Epithelial cell of esophagus (primary cell): ENCODE results near the gene ZNF554.
"Not testable (repeated sequence)": the region's sequence is repeated elsewhere in the genome, so short reads cannot be mapped to it uniquely, and the experiment has no call there.

Experiments
- DNase-seq: peaks from one replicate; pipeline ENCODE4 v3.0.0; 2010; ENCODE audit warnings: low read depth
- H3K4me3 ChIP-seq: 2 replicates; pipeline ENCODE4 v1.5.1; 2011; ENCODE audit warnings: mild to moderate bottlenecking, low read length, control low read depth
- TF ChIP-seq, protein P1 (sequence below): IDR thresholded peaks from 2 replicates; pipeline ENCODE4 v1.5.1; 2011; ENCODE audit warnings: low read depth, mild to moderate bottlenecking, low read length, control low read depth, inconsistent platforms; ENCODE audit not compliant: insufficient read depth; ENCODE audit errors: missing control alignments

The ZNF554 gene

GRCh38 chr19:2791440-2791839 lies 28.2 kb upstream of the ZNF554 start:
- no peak overlapping the region for H3K4me3 ChIP-seq
- DNase-seq = no peak
- TF ChIP-seq, protein P1, sequence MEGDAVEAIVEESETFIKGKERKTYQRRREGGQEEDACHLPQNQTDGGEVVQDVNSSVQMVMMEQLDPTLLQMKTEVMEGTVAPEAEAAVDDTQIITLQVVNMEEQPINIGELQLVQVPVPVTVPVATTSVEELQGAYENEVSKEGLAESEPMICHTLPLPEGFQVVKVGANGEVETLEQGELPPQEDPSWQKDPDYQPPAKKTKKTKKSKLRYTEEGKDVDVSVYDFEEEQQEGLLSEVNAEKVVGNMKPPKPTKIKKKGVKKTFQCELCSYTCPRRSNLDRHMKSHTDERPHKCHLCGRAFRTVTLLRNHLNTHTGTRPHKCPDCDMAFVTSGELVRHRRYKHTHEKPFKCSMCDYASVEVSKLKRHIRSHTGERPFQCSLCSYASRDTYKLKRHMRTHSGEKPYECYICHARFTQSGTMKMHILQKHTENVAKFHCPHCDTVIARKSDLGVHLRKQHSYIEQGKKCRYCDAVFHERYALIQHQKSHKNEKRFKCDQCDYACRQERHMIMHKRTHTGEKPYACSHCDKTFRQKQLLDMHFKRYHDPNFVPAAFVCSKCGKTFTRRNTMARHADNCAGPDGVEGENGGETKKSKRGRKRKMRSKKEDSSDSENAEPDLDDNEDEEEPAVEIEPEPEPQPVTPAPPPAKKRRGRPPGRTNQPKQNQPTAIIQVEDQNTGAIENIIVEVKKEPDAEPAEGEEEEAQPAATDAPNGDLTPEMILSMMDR = no peak

GRCh38 chr19:2791876-2792275 lies 27.8 kb upstream of the ZNF554 start:
- no peak overlapping the region for H3K4me3 ChIP-seq
- no peak for DNase-seq
- TF ChIP-seq, protein P1 = no peak

DNA sequence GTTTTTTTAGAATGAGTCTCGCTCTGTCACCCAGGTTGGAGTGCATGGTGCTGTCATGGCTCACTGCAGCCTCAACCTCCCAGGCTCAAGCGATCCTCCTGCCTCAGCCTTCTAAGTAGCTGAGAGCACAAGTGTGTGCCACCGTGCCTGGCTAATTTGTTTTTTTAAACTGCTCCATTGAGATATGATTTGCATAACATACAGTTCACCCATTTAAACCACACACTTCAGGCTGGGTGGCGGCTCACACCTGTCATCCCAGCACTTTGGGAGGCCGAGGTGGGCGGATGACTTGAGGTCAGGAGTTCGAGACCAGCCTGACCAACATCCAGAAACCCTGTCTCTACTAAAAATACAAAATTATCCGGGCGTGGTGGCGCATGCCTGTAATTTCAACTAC lies 27.0 kb upstream of the ZNF554 start:
- not testable (repeated sequence) for DNase-seq, H3K4me3 ChIP-seq

GRCh38 chr19:2793126-2793525 lies 26.5 kb upstream of the ZNF554 start:
- no peak overlapping the region for H3K4me3 ChIP-seq
- no peak for DNase-seq
- TF ChIP-seq, protein P1 = no peak

GRCh38 chr19:2793577-2793976 lies 26.1 kb upstream of the ZNF554 start:
- H3K4me3 ChIP-seq = no peak overlapping the region
- DNase-seq = no peak
- TF ChIP-seq, protein P1 = no peak

DNA sequence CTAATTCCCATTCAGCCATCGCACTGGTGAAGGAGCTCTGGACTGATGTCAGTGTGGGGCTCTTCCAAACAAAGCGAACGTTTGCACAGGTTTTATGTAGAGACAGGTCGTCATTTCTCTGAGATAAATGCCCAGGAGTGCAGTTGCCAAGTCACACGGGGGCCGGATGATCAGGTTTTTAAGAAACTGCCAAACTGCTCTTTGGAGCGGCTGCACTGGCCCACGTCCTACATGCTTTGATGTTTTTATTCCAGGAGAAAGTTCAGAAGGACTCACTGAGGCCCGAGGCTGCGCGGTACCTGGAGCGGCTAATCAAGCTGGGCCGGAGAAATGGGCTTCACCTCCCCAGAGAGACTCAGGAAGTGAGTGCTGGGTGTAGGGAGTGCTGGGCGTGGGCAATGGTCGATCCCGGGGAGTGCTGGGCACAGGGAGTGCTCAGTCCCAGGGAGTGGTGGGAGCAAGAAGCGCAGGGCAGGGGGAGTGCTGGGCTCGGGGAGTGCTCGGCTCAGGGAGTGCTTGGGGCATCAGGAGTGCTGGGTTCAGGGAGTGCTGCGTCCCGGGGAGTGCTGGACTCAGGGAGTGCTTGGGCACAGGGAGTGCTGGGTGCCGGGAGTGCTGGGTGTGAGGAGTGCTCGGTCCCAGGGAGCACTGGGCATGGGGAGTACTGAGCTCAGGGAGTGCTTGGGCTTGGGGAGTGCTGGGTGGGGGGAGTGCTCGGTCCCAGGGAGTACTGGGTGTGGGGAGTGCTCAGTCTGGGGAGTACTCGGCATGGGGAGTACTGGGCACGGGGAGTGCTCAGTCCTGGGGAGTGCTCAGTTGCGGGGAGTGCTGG lies 23.6 kb upstream of the ZNF554 start:
- no peak for DNase-seq
- no peak overlapping the region for H3K4me3 ChIP-seq
- TF ChIP-seq, protein P1 = no peak

DNA sequence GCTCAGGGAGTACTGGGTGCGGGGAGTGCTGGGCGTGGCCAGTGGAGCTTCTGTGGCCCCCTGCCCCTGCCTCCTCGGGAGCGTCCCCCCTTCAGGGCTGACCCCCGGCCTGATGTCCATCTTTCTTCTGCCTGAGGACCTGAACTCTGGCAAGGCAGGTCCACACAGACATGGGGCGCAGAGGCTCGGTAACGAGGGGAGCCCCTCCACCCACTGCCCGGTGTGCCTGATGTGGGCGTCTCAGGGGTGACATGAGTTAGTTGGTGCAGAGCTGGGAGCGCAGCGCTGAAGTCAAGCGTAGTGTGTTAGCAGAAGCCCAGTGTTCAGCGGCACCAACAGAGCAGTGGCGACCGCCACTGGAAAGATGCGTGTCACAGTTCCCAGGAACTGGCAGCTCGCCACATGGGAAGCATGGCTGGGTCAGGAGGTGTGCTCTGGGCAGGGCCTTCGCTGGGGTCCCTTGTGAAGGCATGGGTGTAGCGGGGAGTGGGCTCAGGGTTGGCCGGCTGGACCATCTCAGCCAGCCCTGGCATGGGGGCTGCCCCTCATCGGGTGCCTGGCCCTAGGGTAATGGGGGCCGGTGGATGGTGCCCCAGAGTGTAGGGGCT lies 22.9 kb upstream of the ZNF554 start:
- TF ChIP-seq, protein P1 = no peak
- no peak for DNase-seq
- H3K4me3 ChIP-seq = no peak overlapping the region
